ENCODE data around the gene TAGLN3.

DNA sequence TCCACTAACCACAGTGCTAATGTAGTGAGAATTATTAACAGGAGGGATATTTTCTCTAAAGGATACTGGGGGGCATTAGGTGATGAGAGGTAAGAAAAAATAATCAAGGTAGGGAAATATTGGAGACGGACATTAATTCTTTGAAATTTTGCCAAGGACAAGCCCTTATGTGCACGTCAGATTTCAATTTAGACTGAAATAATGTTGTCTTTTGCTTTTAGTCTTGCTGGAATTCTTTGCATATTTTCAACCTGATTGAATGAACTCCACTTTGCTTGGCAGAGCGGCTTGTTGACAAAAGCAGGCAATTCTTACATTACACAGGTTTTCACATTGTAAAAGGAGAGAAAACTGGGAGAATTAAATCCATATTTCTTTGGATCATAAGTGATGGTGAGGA is 62.4 kb downstream of the TAGLN3 start:
- TF ChIP-seq, protein P1, sequence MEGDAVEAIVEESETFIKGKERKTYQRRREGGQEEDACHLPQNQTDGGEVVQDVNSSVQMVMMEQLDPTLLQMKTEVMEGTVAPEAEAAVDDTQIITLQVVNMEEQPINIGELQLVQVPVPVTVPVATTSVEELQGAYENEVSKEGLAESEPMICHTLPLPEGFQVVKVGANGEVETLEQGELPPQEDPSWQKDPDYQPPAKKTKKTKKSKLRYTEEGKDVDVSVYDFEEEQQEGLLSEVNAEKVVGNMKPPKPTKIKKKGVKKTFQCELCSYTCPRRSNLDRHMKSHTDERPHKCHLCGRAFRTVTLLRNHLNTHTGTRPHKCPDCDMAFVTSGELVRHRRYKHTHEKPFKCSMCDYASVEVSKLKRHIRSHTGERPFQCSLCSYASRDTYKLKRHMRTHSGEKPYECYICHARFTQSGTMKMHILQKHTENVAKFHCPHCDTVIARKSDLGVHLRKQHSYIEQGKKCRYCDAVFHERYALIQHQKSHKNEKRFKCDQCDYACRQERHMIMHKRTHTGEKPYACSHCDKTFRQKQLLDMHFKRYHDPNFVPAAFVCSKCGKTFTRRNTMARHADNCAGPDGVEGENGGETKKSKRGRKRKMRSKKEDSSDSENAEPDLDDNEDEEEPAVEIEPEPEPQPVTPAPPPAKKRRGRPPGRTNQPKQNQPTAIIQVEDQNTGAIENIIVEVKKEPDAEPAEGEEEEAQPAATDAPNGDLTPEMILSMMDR (IDR thresholded peaks at IDR 0.05): no peak
- TF ChIP-seq POLR2A (IDR thresholded peaks at IDR 0.05): no peak

Measured in body of pancreas (tissue), 4 donors.